HT1080 (cell line): ENCODE data around the gene MEGF11. TPM values are rescaled to one million over a fixed set of nuclear protein-coding genes. Genes with fewer than 3 reads are reported as not detected.

ENCODE experiments used
- DNase-seq: peaks from one replicate; pipeline ENCODE4 v3.0.0-alpha.2; 2015; ENCODE audit warnings: low read depth
- total RNA-seq: library from RNA; depleted of rRNA; stranded (reverse); fragments of >200 nt; shearing (Covaris generic); gene quantifications from 2 replicates; pipeline ENCODE4 v1.2.3, GENCODE V29; 2014

Gene MEGF11
- total RNA-seq, 1 experiment from 2014 or later, result 0.11 TPM

DNA sequence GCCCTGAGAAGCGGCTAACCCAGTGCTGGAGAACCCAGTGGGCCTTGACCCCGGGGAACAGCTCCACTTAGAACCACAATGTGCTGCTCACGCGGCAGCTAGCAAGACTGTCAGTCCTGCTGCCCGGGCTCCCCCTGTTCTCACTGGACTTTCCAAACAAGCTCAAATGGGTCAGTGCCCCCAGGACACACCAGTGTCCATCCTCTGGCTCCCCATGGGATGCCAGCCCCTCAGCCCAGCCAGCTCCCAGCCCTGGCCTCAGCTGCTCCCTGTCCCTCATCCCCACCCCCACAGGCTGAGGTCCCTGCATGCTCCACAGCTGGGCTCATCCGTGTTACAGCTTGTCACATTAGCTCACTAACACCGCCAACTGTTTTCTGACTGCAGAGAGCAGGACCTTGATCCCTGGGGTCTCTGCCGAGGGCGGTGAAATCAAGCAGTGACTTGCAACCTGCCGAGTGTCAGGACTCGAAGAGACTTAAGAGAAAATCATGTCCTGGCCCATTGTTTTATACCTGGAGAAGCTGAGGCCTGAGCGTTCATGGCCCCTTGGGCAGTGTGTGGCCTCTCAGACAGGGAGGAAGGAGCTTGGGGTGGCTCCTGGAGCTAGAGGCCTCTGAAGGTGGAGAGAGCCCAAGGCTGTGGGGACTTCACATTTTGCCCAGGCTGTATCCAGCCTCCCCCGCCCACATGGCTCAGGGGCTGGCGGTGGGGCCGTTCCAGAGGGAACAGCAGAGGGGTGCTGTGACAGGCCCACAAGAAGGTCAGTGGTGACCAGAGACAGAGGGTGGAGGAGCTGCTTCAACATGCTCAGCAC lies 157.5 kb downstream of the MEGF11 start:
- DNase-seq, result no peak

DNA sequence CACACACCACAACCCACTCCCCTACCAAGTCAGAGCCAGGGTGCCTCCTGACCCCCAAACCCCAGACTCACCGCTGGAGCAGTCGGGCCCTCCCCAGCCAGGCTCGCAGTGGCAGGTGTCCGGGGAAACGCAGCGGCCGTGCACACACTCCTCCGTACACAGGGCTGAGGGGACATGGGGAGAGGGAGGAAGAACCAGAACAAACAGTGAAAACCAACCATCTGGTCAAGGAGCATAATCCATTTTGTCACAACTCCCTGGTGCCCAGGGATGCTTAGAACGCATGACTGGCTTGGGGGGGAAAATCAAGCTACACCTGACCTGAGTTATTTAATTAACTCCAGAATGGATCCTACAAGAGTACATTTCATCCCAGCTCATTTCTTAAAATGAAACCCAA lies 159.2 kb downstream of the MEGF11 start:
- DNase-seq, result no peak

DNA sequence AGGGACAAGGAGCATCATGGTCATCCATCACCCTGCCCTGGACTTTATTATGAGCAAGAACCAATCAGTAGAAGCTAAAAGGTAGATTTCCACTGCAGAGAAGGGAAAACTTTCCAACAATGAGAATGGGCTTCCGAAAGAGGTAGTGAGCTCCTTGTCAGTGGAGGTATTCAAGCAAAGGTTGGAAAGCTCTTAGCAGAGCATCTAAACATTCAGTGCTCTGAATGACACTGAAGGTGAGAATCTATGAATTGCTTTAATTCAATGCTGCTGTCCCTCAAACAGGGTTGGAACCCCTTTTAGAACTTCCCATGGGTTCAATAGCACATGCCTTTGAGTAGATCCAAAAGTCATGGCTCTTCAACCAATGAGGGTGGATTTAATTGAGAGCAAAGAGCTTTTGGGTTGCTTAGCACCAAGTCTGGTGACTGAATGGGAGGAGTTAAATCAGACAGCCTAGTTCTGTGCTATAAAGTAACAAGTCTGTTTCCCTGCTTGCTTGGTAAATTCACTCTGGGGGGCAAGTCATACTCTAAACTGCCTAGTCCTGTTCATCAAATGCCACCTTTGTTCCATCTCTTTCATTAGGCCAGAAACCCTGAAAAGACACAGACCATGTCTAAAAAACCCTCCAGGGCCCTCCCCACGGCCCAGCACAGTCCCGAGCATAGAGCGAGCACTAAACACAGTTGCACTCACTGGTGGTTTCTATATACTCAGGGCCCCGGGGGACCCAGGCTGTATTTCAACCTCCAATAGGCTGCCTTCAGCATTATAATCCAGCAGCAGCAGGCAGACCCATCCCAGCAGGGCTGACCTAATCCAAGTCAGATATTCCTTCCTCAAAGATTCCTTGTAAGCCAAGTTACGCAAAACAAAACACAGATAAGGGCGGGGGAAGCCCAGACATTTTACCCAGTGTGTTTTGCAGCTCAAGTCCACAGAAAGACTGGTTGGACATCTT lies 161.2 kb downstream of the MEGF11 start:
- DNase-seq, result no peak

DNA sequence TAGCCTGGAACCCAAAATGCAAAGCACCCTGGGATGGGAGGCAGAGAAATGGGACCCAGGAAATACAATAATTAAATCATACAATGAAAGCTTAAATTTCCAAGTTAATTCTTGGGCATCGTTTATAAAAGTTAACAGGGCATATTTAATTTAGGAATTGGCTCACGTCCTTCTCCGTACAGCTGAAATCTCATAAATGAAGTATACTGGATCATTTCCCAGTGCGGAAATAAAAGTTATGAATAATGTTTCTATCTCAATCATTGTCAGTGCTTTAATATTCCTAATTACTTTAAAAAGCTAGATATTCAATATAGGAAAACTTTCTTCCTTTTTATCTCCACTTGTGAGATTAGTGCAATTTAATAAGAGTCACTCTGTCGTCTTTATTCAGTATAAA lies 164.0 kb downstream of the MEGF11 start:
- DNase-seq, result no peak

DNA sequence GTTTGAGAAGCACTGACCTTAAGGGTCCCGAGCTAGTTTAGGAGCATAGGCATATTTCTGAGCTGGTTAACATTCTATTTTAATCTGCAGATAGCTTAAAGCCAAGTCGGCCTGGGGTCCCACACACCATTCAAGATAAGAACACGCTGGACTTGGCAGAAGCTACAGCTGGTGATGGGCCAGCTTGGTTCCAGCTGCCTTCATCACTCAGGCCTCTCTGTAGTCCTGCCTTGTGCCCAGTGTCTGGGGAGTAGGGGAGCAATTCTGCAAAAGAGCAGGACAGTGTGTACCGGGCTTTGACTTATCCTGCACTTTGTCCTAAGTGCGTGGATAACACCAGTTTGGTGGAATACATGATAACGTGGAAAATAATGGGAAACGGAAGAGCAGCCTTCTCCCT lies 164.5 kb downstream of the MEGF11 start:
- no peak for DNase-seq

DNA sequence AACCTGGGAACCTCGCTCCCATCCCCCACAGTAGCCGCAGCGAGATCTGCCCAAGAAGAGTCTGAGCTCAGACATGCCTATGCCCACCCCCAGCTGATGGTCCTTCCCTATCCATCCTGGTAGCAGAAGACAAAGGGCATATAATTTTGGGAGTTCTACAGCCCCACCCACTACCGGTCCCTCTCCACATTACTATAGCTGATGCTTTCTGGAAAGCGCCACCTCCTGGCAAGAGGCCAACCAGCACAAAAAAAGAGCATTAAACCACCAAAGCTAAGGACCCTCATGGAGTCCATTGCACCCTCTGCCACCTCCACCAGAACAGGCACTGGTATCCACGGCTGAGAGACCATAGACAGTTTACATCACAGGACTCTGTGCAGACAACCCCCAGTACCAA lies 168.4 kb downstream of the MEGF11 start:
- no peak for DNase-seq

DNA sequence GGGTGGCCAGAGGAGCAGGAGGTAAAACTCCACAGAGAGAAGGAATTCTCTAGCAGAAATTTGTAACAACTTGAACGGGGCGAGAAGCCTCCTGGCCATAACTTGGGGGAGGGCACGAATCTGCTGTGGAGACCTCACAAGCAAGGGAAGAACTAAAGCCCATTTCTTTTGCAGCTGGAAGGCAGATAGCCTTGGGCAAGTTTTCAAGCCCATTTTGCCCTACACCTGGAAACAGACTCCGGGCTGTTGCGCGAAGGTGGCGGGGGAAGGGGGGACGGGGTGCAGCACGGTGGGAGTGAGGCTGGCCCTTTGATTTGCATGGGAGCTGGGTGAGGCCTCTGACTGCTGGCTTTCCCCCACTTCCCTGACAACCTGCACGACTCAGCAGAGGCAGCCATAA lies 168.8 kb downstream of the MEGF11 start:
- no peak for DNase-seq

DNA sequence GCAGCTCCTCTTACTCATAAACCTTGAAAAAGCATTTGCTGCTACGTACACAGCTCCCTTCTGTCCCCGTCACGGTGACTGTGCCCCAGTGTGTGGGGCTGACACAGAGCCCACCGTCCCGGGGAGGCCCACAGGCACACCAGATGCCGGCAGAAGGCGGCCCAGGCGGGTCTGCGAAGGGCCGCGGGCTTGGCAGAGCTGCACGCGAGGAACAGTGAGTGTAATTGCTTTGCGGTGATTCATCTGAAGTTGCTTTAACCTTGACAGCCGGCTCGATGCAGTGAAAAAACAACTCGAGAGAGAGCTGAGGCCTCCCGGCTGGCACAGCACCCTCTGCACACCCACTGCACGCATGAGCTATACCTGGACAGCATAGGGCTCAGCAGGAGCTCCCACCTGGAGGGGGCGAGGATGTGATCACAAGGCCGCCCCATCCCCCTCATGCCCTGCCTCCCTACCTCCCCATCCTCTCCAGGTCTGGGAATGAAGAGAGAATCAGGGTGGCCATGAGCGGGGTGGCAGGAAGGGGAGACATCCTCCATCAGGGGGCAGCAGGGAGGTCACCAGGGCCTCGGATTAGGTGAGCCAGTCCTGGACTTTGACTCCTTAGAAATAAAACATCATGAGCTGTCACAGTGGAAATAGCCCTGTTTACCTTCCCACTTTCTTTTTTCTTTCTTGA lies 172.7 kb downstream of the MEGF11 start:
- peak; percentile 55 for DNase-seq

DNA sequence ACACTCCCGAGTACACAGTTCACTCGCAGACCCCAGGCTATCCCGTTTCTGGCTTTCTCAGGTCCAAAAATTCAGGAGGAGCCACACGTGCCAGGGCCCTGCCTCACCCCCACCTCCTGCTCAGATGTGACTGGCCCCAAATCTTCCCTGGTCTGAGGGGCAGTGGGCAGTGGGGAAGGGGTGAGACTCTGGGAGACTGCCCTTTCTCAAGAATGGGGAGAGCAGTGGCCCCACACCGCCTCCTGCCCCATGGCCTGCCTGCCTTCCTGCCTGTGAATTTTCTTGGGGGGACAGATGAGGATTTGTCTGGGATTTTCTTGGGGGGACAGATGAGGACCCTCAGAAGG lies 174.6 kb downstream of the MEGF11 start:
- no peak for DNase-seq

DNA sequence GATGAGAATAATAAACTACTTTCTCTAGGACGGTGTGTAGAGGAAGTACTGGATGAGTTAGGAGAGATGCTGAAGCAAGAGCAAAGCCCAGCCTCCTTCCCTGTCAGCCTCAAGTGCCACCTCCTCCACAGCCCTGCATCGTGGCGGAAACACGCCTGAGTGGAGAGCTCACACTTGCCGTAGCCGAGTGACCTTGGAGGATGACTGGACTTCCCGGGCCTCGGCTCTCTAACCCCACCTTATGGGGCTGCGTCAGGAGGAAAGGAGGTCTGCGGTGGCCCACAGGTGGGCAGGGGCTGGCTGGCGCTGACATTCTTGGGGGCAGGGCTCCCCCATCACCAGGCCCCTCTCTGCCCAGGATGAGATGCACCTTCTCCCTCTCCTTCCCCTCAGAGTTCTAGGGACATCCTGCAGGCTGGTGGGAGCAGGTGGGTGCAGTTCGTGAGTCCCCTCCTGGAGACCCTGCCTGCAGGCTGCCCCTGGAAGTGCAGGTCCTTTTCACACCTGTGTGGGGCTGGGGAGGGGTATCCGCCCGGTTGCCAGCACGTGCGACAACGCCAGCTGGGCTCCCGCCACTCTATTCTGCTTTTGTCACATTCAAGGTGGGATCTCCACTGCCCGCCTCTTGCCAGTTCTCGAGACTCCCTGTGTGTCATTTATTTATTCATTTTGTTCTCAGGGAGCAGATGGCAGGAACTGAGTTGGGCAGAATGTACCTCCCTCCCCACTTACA lies 175.2 kb downstream of the MEGF11 start:
- DNase-seq, result no peak

DNA sequence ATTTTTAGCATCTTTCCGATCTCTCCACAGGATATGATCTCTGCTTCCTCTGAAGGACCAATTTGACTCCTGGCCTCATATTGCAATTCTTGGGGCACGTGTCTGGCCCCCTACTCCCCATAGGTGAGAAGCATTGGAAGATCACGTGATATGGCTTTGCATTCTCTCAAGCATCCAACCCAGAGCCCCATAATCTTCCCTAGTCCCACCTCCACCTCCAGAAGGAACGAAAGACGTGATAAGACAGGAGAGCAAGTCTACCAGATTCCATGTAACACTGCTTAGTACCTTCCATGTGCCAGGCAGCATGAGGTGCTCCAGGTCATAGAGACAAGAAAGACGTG lies 176.3 kb downstream of the MEGF11 start:
- no peak for DNase-seq

DNA sequence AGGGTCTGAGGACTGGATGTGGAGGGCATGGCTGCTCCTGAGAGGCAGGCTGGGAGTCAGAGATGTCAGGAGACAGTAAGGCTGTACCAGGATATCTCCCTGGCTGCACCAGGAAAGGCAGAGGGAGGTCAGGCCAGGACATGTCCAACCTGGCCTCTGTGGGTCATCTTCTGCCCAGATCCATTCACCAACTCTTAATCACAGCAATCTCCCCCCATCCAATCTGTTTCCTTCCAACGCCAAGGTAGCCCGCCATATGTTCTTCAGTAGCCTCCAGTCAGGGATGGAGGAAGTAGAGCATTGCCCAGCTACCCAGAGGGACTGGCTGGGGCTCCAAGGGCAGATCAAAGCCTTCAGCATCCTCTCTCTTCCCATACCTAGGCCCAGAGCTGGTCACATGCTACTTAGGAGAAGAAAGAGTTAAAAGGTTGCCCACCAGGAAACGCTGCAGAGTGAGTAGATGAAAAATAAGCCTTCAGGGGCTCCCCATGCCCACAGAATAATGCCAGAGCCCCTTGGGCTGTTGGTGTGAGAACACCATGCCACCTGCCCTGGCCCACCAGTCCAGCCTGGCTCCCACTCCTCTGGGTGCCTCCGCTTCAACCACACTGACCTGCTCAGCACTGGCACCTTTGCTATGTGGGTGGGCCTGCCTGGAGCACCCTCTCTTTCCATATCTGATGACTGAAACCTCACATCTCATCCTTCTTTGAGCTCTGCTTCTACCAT lies 176.8 kb downstream of the MEGF11 start:
- no peak for DNase-seq

DNA sequence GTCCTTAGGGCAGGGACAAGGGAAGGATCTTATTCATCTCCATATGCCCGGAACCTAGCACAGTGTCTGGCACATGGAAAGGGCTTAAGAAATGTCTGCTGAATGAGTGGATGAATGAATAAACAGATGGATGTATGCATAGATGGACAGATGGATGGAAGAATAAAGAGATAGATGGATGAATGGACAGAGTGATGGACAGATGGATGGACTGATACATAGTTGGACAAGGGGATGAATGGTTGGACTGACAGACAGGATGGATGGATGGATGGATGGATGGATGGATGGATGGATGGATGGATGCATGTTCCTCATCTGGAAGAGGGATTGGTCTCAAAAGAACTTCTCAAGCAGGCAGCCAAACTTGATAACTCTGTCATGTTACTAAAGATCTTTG lies 177.6 kb downstream of the MEGF11 start:
- no peak for DNase-seq

DNA sequence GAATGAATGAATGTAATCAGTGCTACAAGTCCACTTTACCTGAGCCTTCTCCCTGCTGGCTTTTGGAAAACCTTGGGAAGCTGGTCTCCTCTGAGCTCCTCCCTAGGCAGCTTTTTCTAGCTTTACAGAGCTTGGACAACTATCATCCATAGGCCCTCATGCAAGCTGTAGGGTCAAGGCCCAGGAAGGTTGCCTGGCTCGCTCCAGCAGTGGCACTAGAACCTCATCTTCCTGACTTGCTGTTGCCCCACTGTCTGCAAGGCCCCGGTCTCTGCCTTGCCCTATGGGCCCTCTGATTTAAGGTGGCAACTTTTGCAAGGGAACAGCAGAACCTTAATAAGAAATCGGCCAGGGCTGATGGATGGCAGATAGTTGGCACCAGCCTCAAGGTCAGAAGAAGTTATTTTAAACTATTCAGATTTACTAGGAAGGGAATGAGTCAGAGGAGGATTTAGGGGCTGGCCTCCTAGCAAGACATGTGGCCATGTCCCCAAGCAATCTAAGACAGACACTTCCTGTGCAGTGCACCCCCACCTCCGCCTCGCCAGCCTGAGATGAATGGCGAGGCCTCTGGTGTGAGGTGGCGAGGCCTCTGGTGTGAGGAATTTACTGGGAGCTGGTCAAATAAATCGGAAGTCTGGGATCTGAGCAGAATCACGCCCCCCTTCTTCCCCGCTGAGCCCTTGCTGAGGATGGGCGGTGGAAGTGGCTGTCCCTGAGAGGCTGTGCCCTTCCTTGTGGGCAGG lies 180.8 kb downstream of the MEGF11 start:
- peak; percentile 61 for DNase-seq

DNA sequence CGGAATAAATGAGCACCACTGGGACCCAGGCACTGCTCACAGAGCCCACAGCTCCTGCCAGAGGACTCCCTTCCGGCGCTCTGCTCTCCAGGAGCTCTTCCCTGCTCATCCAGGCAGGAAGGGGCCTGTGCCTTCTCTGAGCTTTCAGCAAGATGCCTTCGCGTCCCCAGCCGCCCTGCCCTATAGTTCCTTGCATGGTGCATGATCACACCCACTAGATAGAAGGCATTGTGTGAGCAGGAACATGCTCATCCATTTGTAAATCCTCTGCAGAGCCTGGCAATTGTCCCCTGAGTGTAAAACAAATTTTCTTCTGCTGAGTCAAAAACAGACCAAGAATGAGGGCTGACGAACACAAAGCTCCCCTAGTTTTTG lies 181.6 kb downstream of the MEGF11 start:
- DNase-seq, result no peak

DNA sequence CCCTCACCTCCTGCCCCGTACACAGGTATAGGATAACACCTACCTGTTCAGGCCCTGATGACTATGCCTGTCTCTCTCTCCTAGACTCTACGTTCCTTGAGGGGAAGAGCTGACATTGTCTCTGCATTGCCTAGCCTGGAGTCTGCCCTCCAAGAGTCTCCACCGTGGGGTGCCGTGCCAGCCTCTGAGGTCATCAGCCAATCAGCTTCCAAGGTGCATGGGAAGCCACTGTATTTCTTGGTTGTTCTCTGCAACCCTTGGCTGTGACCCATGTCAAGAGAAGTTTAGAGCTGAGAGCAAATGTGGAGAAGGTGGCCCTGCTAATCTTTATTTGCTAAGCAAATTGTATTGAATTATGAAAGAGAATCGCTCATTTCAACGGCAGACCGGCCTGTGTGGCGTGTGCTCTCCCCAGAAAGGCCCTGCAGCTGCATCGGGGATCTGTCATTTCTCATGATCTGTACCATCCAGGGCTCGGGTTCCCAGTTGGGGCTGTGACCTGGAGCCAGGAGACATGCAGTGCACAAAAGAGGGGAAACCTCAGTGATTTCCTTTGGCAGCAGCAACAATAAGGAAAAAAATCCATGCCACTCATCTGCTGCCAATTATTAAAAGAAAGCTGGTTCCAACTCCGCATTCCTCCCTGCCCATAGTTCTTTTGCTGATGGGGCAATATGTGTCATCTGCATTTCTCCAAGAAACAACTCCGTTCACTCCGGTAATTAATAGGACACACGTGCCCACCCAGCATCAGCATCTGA lies 182.2 kb downstream of the MEGF11 start:
- no peak for DNase-seq

DNA sequence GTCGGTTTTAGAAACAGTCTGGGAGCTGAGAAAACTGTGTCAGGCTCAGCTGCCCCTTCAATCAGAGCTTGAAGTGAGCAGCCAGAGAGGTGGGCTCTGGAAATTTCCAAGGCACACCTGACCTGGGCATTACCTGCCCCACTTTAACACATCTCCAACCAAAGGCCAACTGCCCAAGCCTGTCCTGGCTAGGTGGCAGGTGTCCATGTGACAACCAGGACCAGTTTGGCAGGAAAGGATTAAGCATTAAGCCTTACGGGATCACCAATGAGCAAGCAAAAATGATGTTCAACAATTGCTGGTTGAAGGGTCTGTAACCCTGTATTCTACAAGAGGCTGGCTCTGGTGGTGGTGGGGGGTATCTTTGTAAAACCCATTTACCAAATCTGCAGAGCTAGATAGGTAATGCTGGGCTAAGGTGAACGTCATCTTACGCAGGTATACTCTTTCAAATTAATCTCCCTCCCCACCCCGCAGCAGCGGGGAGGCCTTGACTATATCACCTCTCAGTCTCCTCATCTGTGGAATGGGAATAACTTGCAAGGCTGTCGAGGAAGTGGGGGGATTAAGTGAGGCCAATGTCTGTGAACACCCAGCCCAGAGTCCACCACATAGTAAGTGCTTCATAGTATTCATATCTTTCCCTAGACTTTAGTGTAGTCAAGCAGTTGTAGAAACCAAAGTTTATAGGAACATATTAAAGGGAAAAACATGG lies 183.2 kb downstream of the MEGF11 start:
- no peak for DNase-seq

DNA sequence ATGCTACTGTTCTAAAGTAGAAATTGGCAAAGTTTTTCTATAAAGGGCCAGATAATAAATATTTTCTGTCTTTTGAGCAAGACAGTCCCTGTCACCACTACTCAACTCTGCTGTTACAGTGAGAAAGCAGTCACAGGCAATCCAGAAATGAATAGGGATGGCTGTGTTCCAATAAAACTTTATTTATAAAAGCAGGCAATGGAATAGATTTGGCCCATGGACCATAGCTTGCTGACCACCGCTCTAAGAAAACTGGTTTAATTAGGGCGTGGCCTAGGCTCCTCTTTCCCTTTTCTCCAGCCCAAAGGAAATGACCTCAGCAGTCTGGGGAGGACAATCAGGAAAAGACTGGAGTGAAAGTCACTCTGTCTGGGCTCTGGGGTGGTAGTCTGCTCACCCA lies 183.8 kb downstream of the MEGF11 start:
- DNase-seq, result peak; percentile 31

DNA sequence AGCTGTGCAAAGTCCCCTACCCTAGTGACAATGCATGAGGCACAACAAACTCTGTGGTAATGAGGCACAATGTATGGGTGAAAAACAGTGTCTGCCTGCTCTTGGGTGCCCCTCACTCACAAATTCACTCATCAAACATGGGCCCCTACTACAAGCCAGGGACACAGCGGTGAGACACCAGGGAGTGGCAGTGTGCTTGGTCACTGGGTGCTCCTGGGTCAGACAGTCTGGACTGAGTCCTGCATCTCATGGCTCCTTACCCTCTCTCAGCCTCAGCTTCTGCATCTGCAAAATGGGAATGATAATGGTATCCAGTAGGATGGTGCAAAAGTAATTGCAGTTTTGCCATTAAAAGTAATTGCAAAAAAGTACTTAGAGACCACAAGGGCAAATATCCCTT lies 184.7 kb downstream of the MEGF11 start:
- no peak for DNase-seq
